Adrenal gland (tissue), 5 donors: ENCODE results near the gene PITPNM2.

ENCODE experiments used
- POLR2A ChIP-seq, 2 donors: fragments of 450-650 bp; IDR thresholded peaks; one replicate each; pipeline ENCODE4 v1.6.1; 2017; ENCODE audit warnings: antibody characterized with exemption in 2 of 2, mild to moderate bottlenecking in 2 of 2, moderate library complexity in 1 of 2
- TF ChIP-seq, protein P1 (sequence below), 6 experiments: fragments of 450-650 bp in 4 of 6; fragments of 200-600 bp in 2 of 6; sonication (generic) in 1 of 6; IDR thresholded peaks; 1 replicate in 5 of 6; 2 replicates in 1 of 6; pipeline versions ENCODE4 v1.5.1 to v1.8.0; 2016 to 2021; ENCODE audit warnings: antibody characterized with exemption in 6 of 6, mild to moderate bottlenecking in 2 of 6, moderate library complexity in 1 of 6
- donor health status: DM: no; HTN: no; CAD: no.

DNA sequence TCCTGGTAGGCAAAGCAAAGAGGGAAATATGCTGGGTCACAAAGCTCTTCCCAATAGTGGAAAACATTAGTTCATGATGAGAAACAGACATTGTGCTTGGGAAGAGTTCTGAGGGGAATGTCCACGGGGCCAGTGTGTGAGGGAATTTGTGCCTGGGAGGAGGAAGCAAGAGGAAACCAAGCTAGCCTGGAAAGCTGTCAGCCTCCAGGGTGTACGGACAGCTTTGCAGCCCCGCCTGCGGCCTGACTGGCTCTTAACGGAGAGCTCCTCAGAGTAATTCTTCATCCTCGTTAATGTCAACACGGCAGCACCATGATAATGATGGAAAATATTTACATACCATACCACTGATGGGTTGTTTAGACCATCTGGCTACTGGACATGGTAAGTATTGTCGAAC, 32.4 kb downstream of the PITPNM2 start:
- no peak for TF ChIP-seq POLR2A (IDR thresholded peaks at IDR 0.05)
- TF ChIP-seq, protein P1, sequence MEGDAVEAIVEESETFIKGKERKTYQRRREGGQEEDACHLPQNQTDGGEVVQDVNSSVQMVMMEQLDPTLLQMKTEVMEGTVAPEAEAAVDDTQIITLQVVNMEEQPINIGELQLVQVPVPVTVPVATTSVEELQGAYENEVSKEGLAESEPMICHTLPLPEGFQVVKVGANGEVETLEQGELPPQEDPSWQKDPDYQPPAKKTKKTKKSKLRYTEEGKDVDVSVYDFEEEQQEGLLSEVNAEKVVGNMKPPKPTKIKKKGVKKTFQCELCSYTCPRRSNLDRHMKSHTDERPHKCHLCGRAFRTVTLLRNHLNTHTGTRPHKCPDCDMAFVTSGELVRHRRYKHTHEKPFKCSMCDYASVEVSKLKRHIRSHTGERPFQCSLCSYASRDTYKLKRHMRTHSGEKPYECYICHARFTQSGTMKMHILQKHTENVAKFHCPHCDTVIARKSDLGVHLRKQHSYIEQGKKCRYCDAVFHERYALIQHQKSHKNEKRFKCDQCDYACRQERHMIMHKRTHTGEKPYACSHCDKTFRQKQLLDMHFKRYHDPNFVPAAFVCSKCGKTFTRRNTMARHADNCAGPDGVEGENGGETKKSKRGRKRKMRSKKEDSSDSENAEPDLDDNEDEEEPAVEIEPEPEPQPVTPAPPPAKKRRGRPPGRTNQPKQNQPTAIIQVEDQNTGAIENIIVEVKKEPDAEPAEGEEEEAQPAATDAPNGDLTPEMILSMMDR (IDR thresholded peaks at IDR 0.05), result no peak
